ENCODE results near the gene QRICH1.

GRCh38 chr3:49124203-49124602 is 30.3 kb upstream of the QRICH1 start:
- TF ChIP-seq CTCF (IDR thresholded peaks at IDR 0.05 in 4 of 5, conservative IDR thresholded peaks at IDR 0.05 in 1 of 5) (no peak), POLR2A (IDR thresholded peaks at IDR 0.05) (no peak)

Measured in gastrocnemius medialis (tissue), 4 donors.